Neural progenitor cell (in vitro differentiated cells): ENCODE measurements around the gene UNC5B.

Source experiments
- CTCF ChIP-seq: fragments of 200-600 bp; sonication (generic); IDR thresholded peaks from 2 replicates; pipeline ENCODE4 v1.5.1; 2017; ENCODE audit warnings: antibody characterized with exemption, mild to moderate bottlenecking
- EZH2 ChIP-seq: fragments of 200-600 bp; sonication (generic); IDR thresholded peaks from 2 replicates; pipeline ENCODE4 v1.6.1; 2017; ENCODE audit warnings: antibody characterized with exemption, mild to moderate bottlenecking, moderate library complexity

GRCh38 chr10:71214641-71215559 is 2.5 kb downstream of the UNC5B start:
- no peak for TF ChIP-seq CTCF
- TF ChIP-seq EZH2 = no peak
